ENCODE results near the gene COA1. TPM values are rescaled to one million over a fixed set of nuclear protein-coding genes. Genes with fewer than 3 reads are reported as not detected.

Gene COA1
- total and polyA plus RNA-seq, 2 donors (not counting 1 experiment from before 2014, with no cell fraction given), result 28.7 to 72.7 TPM

DNA sequence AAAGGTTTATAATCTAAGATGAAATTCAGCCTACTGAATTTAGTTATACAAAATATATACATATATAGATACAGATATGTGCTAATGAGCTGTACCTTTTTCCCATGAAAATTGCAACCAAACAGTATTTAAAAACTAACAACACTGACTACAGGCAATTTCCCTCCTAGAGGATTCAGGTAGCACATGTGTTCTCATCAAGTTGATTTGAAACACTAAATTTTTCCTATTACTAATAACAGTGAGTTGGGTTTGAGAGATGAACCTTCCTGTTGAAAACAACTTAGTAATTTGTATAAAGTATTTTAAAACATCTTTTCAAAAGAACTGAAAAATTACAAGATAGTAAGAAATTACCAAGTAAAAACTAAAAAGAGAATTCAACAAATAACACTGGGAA lies 51.5 kb downstream of the COA1 start:
- Mint-ChIP-seq H3K4me3 (no peak overlapping the region), H3K27ac (no peak overlapping the region), H3K4me1 (peaks cover 68% of the 10 kb centered on the region), H3K9me3 (ENCODE audit: insufficient read depth) (peaks cover 12% of the 10 kb centered on the region), H3K27me3 (no peaks in the 10 kb centered on the region)
- Histone ChIP-seq H3K4me3 (ENCODE audit: control extremely low read depth in 1 of 5, extremely low read depth in 1 of 5, insufficient read depth in 1 of 5, low read depth in 2 of 5, low read length in 4 of 5) (no peak overlapping the region), H2AFZ (ENCODE audit: insufficient read depth, low read depth, low read length, poor library complexity, severe bottlenecking) (no peak overlapping the region), H3K79me2 (ENCODE audit: control insufficient read depth, insufficient read depth, low read length) (peaks cover 78% of the 10 kb centered on the region), H3K9ac (ENCODE audit: low read length) (no peak overlapping the region), H3K9me3 (ENCODE audit: control extremely low read depth in 1 of 3, control insufficient read depth in 2 of 3, insufficient read depth in 1 of 3, low read length in 2 of 3) (peaks cover 3 to 18% (median 4%) of the 10 kb centered on the region in 3 donors), H3K27me3 (replicated peaks in 1 of 4; ENCODE audit: control extremely low read depth in 1 of 4, control insufficient read depth in 3 of 4, insufficient read depth in 4 of 4, low read length in 3 of 4) (no peaks in the 10 kb centered on the region), H3K4me2 (replicated peaks; ENCODE audit: low read depth, low read length, poor library complexity, severe bottlenecking) (no peak overlapping the region), H3K4me1 (ENCODE audit: control insufficient read depth in 2 of 2, insufficient read depth in 2 of 2, low read length in 2 of 2) (peaks cover 22 to 51% of the 10 kb centered on the region in 2 donors), H3K27ac (ENCODE audit: low read length in 2 of 2) (no peak overlapping the region), H3K36me3 (replicated peaks in 1 of 2; ENCODE audit: control extremely low read depth in 1 of 2, control insufficient read depth in 1 of 2, extremely low read depth in 1 of 2, insufficient read depth in 2 of 2, low read length in 1 of 2) (no peaks in the 10 kb centered on the region), H4K20me1 (ENCODE audit: control insufficient read depth, insufficient read depth, low read length, poor library complexity, severe bottlenecking) (no peaks in the 10 kb centered on the region)
- intact Hi-C loops (cut with micrococcal nuclease), result no loop called here
- CTCF ChIA-PET, result interaction anchor here (0.7 to 2.4 kb wide), 5 partner anchors 17 to 1525 kb away, joined by 3 to 7 read pairs (median 4); partner anchors contain the start of gene STK17A
- DNase-seq (no peak), ATAC-seq (ENCODE audit: low read depth) (no peak)
- POLR2A ChIA-PET, result interaction anchor here (0.7 kb wide), 3 partner anchors 12 to 95 kb away, joined by 5 to 6 read pairs (median 6); partner anchors contain the start of gene STK17A
- no peak for TF ChIP-seq CTCF (IDR thresholded peaks at IDR 0.05)
- no peak for TF ChIP-seq EZH2 (IDR thresholded peaks at IDR 0.05; ENCODE audit: borderline replicate concordance, insufficient read depth, low read depth, low read length, poor library complexity, severe bottlenecking)

DNA sequence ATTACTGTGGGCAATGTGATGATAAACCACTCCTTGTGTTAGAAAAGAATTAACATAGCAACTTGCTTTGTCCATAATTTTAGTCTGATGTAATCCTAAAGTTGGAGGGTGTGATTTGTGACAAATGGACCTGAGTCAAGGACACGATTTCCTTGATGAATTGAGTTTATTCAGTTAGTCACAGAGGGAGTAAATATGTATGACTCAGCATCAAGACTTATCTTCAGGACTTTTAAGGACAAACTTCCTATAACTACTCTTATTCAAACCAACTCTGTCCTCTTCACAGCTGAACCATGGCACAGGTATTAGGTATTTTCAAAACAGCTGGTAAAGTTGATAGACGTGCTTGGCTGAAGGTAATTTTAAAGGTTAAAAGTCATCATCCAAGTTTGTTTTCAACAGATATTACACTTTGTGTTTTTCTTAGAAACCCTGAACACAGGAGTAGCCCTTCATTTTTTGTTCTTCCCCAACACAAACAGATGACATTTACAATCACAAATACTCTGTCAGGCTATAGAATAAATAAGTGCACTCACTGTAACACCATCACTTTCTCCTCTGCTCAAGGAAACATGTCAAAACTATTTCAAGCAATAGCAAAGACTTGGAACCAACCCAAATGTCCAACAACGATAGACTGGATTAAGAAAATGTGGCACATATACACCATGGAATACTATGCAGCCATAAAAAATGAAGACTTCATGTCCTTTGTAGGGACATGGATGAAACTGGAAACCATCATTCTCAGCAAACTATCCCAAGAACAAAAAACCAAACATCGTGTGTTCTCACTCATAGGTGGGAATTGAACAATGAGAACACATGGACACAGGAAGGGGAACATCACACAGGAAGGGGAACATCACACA lies 54.5 kb downstream of the COA1 start:
- H3K27me3 ChIP-seq (replicated peaks in 1 of 4; ENCODE audit: control extremely low read depth in 1 of 4, control insufficient read depth in 3 of 4, insufficient read depth in 4 of 4, low read length in 3 of 4), result no peaks in the 10 kb centered on the region
- peak overlapping the region in 1 of 2 donors; percentile 2 for H3K27ac ChIP-seq (ENCODE audit: low read length in 2 of 2)
- H3K4me1 ChIP-seq (ENCODE audit: control insufficient read depth in 2 of 2, insufficient read depth in 2 of 2, low read length in 2 of 2), result peaks cover 22 to 52% of the 10 kb centered on the region in 2 donors
- DNase-seq (no peak), ATAC-seq (ENCODE audit: low read depth) (no peak)
- Mint-ChIP-seq H3K27ac (peak overlapping the region; percentile 61), H3K9me3 (ENCODE audit: insufficient read depth) (peaks cover 19% of the 10 kb centered on the region), H3K4me1 (peaks cover 58% of the 10 kb centered on the region), H3K4me3 (no peak overlapping the region), H3K27me3 (no peaks in the 10 kb centered on the region)
- no peak overlapping the region for H3K9ac ChIP-seq (ENCODE audit: low read length)
- H3K79me2 ChIP-seq (ENCODE audit: control insufficient read depth, insufficient read depth, low read length), result peaks cover 91% of the 10 kb centered on the region
- peaks cover 9 to 32% (median 21%) of the 10 kb centered on the region in 3 donors for H3K9me3 ChIP-seq (ENCODE audit: control extremely low read depth in 1 of 3, control insufficient read depth in 2 of 3, insufficient read depth in 1 of 3, low read length in 2 of 3)
- H3K4me2 ChIP-seq (replicated peaks; ENCODE audit: low read depth, low read length, poor library complexity, severe bottlenecking), result no peak overlapping the region
- CTCF ChIA-PET, result interaction anchor here (0.7 to 1.2 kb wide), 3 partner anchors 14 to 92 kb away, joined by 3 to 5 read pairs (median 3); partner anchors contain the start of gene STK17A
- WGBS (ENCODE audit: insufficient coverage), result no CpG with 5 or more reads among the region's 4 CpGs
- TF ChIP-seq EZH2 (IDR thresholded peaks at IDR 0.05; ENCODE audit: borderline replicate concordance, insufficient read depth, low read depth, low read length, poor library complexity, severe bottlenecking), result no peak
- TF ChIP-seq CTCF (IDR thresholded peaks at IDR 0.05), result no peak
- H3K4me3 ChIP-seq (ENCODE audit: control extremely low read depth in 1 of 5, extremely low read depth in 1 of 5, insufficient read depth in 1 of 5, low read depth in 2 of 5, low read length in 4 of 5), result no peak overlapping the region
- POLR2A ChIA-PET, result no interaction called here
- intact Hi-C loops (cut with micrococcal nuclease), result no loop called here
- no peaks in the 10 kb centered on the region for H3K36me3 ChIP-seq (replicated peaks in 1 of 2; ENCODE audit: control extremely low read depth in 1 of 2, control insufficient read depth in 1 of 2, extremely low read depth in 1 of 2, insufficient read depth in 2 of 2, low read length in 1 of 2)
- H2AFZ ChIP-seq (ENCODE audit: insufficient read depth, low read depth, low read length, poor library complexity, severe bottlenecking), result no peak overlapping the region
- H4K20me1 ChIP-seq (ENCODE audit: control insufficient read depth, insufficient read depth, low read length, poor library complexity, severe bottlenecking), result no peaks in the 10 kb centered on the region
